A549 (cell line): Measurements from ENCODE around the gene MRPS15. TPM values are rescaled to one million over a fixed set of nuclear protein-coding genes. Genes with fewer than 3 reads are reported as not detected.
"Not testable (repeated sequence)": the region's sequence is repeated elsewhere in the genome, so short reads cannot be mapped to it uniquely, and the experiment has no call there.

Experiments
- ATAC-seq, 2 experiments: fragments of 200-7000 bp in 1 of 2; fragments of >200 bp in 1 of 2; cut with Nextera tagmentation in 1 of 2; cut with Tn5 transposase in 1 of 2; 3 replicates each; pipeline versions ENCODE4 v1.8.0 to v1.9.1; 2018 to 2020; ENCODE audit warnings: mild to moderate bottlenecking in 1 of 2, moderate library complexity in 1 of 2
- CTCF ChIA-PET: fragments of 300-600 bp; sonication (Branson Sonifier 250); formaldehyde crosslinking; extraction: SDS; loops from one replicate; lab custom pipeline; 2021; ENCODE audit warnings: antibody characterized with exemption, inconsistent platforms; lab: Yijun Ruan, JAX
- POLR2A ChIA-PET: fragments of 350-600 bp; formaldehyde crosslinking; extraction: SDS; loops from one replicate; lab custom pipeline; 2021; ENCODE audit warnings: antibody characterized with exemption, inconsistent platforms; lab: Yijun Ruan, JAX
- DNase-seq, 2 experiments: peaks; one replicate each; pipeline versions ENCODE4 v3.0.0 to v3.0.0-alpha.2; 2011 to 2016; ENCODE audit warnings: low read depth in 1 of 2, low spot score in 1 of 2
- FAIRE-seq: peaks from 2 replicates; lab custom pipeline; 2011; peaks lifted over from hg19 to GRCh38; lab: Jason Lieb, UNC
- H3K27ac ChIP-seq, 2 experiments: fragments of >200 bp; sonication (Bioruptor Twin); formaldehyde crosslinking; 3 replicates each; pipeline ENCODE4 v1.5.1; 2016 to 2017
- H3K4me1 ChIP-seq: fragments of >200 bp; sonication (Bioruptor Twin); formaldehyde crosslinking; 3 replicates; pipeline ENCODE4 v1.6.1; 2016
- H3K4me2 ChIP-seq: fragments of >200 bp; sonication (Bioruptor Twin); formaldehyde crosslinking; 3 replicates; pipeline ENCODE4 v1.6.1; 2016
- H3K4me3 ChIP-seq: fragments of >200 bp; sonication (Bioruptor Twin); formaldehyde crosslinking; 3 replicates; pipeline ENCODE4 v1.5.1; 2016
- H3K9me3 ChIP-seq: fragments of >200 bp; sonication (Bioruptor Twin); formaldehyde crosslinking; 3 replicates; pipeline ENCODE4 v1.6.1; 2016
- BCL3 ChIP-seq: fragments of >200 bp; sonication (Bioruptor Twin); formaldehyde crosslinking; IDR thresholded peaks from 3 replicates; pipeline ENCODE4 v1.6.1; 2016
- CHD4 ChIP-seq: fragments of 200-600 bp; sonication (generic); IDR thresholded peaks from 2 replicates; pipeline ENCODE4 v1.6.1; 2016; ENCODE audit warnings: antibody characterized with exemption, mild to moderate bottlenecking, borderline replicate concordance
- EHF ChIP-seq: fragments of 250-450 bp; sonication (Bioruptor Pico); IDR thresholded peaks from 2 replicates; pipeline ENCODE4 v1.5.0; 2020; ENCODE audit warnings: mild to moderate bottlenecking
- EP300 ChIP-seq, 2 experiments: fragments of >200 bp; sonication (Bioruptor Twin); formaldehyde crosslinking; IDR thresholded peaks; 2 replicates in 1 of 2; 3 replicates in 1 of 2; pipeline ENCODE4 v1.6.1; 2016 to 2017
- GATA3 ChIP-seq: IDR thresholded peaks from 2 replicates; pipeline ENCODE4 v1.6.1; 2012; ENCODE audit warnings: borderline replicate concordance
- HDAC2 ChIP-seq: fragments of 200-600 bp; sonication (generic); IDR thresholded peaks from 2 replicates; pipeline ENCODE4 v1.6.1; 2016
- HOXA7 ChIP-seq: fragments of 250-450 bp; sonication (Bioruptor Pico); IDR thresholded peaks from 2 replicates; pipeline ENCODE4 v1.5.0; 2020; ENCODE audit warnings: mild to moderate bottlenecking, moderate library complexity
- JUNB ChIP-seq: fragments of >200 bp; sonication (Bioruptor Twin); formaldehyde crosslinking; IDR thresholded peaks from 2 replicates; pipeline ENCODE4 v1.6.1; 2016
- NPAS2 ChIP-seq: fragments of 250-450 bp; sonication (Bioruptor Pico); IDR thresholded peaks from 2 replicates; pipeline ENCODE4 v1.8.0; 2022; ENCODE audit warnings: mild to moderate bottlenecking, moderate library complexity, borderline replicate concordance
- PBX3 ChIP-seq: IDR thresholded peaks from 2 replicates; pipeline ENCODE4 v1.6.1; 2012
- POLR2AphosphoS2 ChIP-seq: conservative IDR thresholded peaks from 2 replicates; pipeline ENCODE4 v1.6.1; 2012; ENCODE audit warnings: low read length, improper control_type of control experiment, inconsistent platforms
- RCOR1 ChIP-seq: fragments of 150-350 bp; IDR thresholded peaks from 2 replicates; pipeline ENCODE4 v1.6.1; 2014; ENCODE audit warnings: antibody characterized with exemption, low read length, low read depth
- ZNF302 ChIP-seq: fragments of 250-450 bp; sonication (Bioruptor Pico); IDR thresholded peaks from 2 replicates; pipeline ENCODE4 v1.9.0; 2021; ENCODE audit warnings: inconsistent platforms, mild to moderate bottlenecking, moderate library complexity
- WGBS: methylation state at CpG from one replicate; pipeline ENCODE4 v1.1.6; 2017; ENCODE audit errors: missing lambda C conversion rate; 5-methylcytosine and 5-hydroxymethylcytosine counted together
- polyA plus RNA-seq, 4 experiments: library from polyadenylated mRNA; depleted of rRNA in 3 of 4; stranded (reverse); fragments of >200 nt; fragmentation: RNase III in 1 of 4; extraction: RNeasy Plus Mini Kit Qiagen cat#74134 plus additional on column Dnase treatment in 1 of 4; gene quantifications; 2 replicates in 3 of 4; 3 replicates in 1 of 4; pipeline ENCODE4 v1.2.3, GENCODE V29; 2011 to 2017
- TF ChIP-seq, protein P1 (sequence below): IDR thresholded peaks from 2 replicates; pipeline ENCODE4 v1.6.1; 2012; ENCODE audit warnings: low read depth, borderline replicate concordance
- TF ChIP-seq, protein P2 (sequence below): fragments of >200 bp; sonication (Bioruptor Twin); formaldehyde crosslinking; IDR thresholded peaks from 3 replicates; pipeline ENCODE4 v1.5.1; 2016
- TF ChIP-seq, protein P3 (sequence below): fragments of 150-350 bp; IDR thresholded peaks from 2 replicates; pipeline ENCODE4 v1.6.1; 2014; ENCODE audit warnings: low read depth, mild to moderate bottlenecking, low read length
- TF ChIP-seq, protein P4 (sequence below): IDR thresholded peaks from 2 replicates; pipeline ENCODE4 v1.6.1; 2012

MRPS15 gene
- polyA plus RNA-seq, 2 of the 4 experiments (the other 2 are of a cell fraction): 74.7 to 79.7 TPM

- Histone ChIP-seq H3K4me1 (no peaks in the 10 kb centered on the region), H3K4me2 (no peak overlapping the region), H3K4me3 (no peak overlapping the region), H3K27ac (no peak overlapping the region), H3K9me3 (no peaks in the 10 kb centered on the region)
- no peak for DNase-seq
- no peak for ATAC-seq
- ChIA-PET POLR2A (no interaction called here), CTCF (no interaction called here)
- no peak for TF ChIP-seq EP300 (IDR thresholded peaks at IDR 0.05)
- TF ChIP-seq RCOR1: no peak
- no peak for TF ChIP-seq ZNF302
- TF ChIP-seq HDAC2: no peak
- no peak for TF ChIP-seq PBX3
- FAIRE-seq: no peak
- 53% methylated on average over 1 of the region's 1 CpG for whole genome bisulfite sequencing
Measured at GRCh38 chr1:36512842-36513241, 48.7 kb upstream of the MRPS15 start.

DNA sequence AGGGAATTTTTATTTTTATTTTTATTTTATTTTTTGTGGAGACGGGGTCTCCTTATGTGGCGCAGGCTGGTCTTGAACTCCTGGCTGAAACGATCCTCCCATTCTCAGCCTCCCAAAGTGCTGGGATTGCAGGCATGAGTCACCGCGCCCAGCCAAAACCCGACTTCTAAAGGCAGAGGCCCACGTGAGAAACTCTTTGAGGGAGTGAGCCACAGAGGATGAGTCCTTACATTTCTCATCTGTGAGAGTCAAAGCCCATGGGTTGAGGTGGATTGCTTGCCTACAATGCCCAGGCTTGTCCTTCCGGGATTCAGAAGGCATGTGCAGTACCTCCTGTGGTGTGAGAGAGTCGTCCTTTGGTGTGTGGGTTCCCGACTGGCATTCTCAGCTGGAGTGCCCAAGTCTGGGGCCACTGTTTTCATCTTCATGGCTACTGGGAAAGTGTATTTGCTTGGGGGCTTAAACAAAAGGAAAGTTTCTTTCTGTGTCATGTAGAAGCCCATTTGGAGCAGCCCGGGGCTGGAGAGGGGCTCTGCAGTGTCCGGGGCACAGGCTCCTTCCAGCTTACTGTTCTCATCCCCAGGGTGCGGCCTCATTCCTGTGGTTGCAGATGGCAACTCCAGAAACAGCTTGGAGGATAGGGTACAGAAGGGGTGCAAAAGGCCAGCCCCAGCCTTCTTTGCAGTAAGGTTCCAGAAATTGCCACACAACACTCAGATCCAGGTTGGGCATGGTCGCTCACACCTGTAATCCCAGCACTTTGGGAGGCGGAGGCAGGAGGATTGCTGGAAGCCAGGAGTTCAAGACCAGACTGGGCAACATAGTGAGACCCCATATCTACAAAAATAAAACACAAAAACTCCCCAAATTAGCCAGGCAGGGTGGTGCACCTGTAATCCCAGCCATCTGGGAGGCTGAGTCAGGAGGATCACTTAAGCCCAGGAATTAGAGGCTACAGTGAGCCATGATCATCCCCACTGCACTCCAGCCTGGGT lies 47.9 kb upstream of the MRPS15 start:
- no peak for FAIRE-seq
- CTCF ChIA-PET: no interaction called here
- POLR2A ChIA-PET: no interaction called here

GRCh38 chr1:36511220-36511619 lies 47.0 kb upstream of the MRPS15 start:
- DNase-seq, CTCF ChIA-PET, H3K9me3 ChIP-seq, H3K4me2 ChIP-seq, POLR2A ChIA-PET, H3K27ac ChIP-seq, H3K4me3 ChIP-seq, ATAC-seq, FAIRE-seq, H3K4me1 ChIP-seq: not testable (repeated sequence)
- 73% methylated on average over 2 of the region's 2 CpGs for WGBS

More for the DNA sequence above, 47.9 kb upstream of the MRPS15 start:
- Histone ChIP-seq H3K27ac (no peak overlapping the region), H3K4me2 (no peak overlapping the region), H3K9me3 (no peaks in the 10 kb centered on the region), H3K4me1 (no peaks in the 10 kb centered on the region), H3K4me3 (no peak overlapping the region)
- no peak for ATAC-seq
- TF ChIP-seq CHD4 (no peak), BCL3 (no peak), GATA3 (no peak), NPAS2 (no peak), EHF (no peak), JUNB (no peak), HDAC2 (no peak), HOXA7 (CRISPR knock-in tag) (no peak), EP300 (IDR thresholded peaks at IDR 0.05) (no peak), ZNF302 (no peak), POLR2AphosphoS2 (no peak)
- TF ChIP-seq, protein P1, sequence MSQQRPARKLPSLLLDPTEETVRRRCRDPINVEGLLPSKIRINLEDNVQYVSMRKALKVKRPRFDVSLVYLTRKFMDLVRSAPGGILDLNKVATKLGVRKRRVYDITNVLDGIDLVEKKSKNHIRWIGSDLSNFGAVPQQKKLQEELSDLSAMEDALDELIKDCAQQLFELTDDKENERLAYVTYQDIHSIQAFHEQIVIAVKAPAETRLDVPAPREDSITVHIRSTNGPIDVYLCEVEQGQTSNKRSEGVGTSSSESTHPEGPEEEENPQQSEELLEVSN: no peak
- TF ChIP-seq, protein P2, sequence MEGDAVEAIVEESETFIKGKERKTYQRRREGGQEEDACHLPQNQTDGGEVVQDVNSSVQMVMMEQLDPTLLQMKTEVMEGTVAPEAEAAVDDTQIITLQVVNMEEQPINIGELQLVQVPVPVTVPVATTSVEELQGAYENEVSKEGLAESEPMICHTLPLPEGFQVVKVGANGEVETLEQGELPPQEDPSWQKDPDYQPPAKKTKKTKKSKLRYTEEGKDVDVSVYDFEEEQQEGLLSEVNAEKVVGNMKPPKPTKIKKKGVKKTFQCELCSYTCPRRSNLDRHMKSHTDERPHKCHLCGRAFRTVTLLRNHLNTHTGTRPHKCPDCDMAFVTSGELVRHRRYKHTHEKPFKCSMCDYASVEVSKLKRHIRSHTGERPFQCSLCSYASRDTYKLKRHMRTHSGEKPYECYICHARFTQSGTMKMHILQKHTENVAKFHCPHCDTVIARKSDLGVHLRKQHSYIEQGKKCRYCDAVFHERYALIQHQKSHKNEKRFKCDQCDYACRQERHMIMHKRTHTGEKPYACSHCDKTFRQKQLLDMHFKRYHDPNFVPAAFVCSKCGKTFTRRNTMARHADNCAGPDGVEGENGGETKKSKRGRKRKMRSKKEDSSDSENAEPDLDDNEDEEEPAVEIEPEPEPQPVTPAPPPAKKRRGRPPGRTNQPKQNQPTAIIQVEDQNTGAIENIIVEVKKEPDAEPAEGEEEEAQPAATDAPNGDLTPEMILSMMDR: no peak
- TF ChIP-seq, protein P3, sequence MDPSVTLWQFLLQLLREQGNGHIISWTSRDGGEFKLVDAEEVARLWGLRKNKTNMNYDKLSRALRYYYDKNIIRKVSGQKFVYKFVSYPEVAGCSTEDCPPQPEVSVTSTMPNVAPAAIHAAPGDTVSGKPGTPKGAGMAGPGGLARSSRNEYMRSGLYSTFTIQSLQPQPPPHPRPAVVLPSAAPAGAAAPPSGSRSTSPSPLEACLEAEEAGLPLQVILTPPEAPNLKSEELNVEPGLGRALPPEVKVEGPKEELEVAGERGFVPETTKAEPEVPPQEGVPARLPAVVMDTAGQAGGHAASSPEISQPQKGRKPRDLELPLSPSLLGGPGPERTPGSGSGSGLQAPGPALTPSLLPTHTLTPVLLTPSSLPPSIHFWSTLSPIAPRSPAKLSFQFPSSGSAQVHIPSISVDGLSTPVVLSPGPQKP: no peak
- TF ChIP-seq, protein P4, sequence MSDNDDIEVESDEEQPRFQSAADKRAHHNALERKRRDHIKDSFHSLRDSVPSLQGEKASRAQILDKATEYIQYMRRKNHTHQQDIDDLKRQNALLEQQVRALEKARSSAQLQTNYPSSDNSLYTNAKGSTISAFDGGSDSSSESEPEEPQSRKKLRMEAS: no peak
- DNase-seq: no peak
- WGBS: 60% methylated on average over 14 of the region's 15 CpGs
